Germinal center (tissue), 1 donor: Measurements from ENCODE around the gene A4GALT.
A peak's percentile ranks its signal among the peaks of the same experiment; 100 is the strongest.
"Not testable (repeated sequence)": the region's sequence is repeated elsewhere in the genome, so short reads cannot be mapped to it uniquely, and the experiment has no call there.

Experiments
- DNase-seq: peaks from one replicate; pipeline ENCODE4 v3.0.0; 2012; ENCODE audit warnings: mixed read lengths, low spot score

The A4GALT gene, protein sequence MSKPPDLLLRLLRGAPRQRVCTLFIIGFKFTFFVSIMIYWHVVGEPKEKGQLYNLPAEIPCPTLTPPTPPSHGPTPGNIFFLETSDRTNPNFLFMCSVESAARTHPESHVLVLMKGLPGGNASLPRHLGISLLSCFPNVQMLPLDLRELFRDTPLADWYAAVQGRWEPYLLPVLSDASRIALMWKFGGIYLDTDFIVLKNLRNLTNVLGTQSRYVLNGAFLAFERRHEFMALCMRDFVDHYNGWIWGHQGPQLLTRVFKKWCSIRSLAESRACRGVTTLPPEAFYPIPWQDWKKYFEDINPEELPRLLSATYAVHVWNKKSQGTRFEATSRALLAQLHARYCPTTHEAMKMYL

DNA sequence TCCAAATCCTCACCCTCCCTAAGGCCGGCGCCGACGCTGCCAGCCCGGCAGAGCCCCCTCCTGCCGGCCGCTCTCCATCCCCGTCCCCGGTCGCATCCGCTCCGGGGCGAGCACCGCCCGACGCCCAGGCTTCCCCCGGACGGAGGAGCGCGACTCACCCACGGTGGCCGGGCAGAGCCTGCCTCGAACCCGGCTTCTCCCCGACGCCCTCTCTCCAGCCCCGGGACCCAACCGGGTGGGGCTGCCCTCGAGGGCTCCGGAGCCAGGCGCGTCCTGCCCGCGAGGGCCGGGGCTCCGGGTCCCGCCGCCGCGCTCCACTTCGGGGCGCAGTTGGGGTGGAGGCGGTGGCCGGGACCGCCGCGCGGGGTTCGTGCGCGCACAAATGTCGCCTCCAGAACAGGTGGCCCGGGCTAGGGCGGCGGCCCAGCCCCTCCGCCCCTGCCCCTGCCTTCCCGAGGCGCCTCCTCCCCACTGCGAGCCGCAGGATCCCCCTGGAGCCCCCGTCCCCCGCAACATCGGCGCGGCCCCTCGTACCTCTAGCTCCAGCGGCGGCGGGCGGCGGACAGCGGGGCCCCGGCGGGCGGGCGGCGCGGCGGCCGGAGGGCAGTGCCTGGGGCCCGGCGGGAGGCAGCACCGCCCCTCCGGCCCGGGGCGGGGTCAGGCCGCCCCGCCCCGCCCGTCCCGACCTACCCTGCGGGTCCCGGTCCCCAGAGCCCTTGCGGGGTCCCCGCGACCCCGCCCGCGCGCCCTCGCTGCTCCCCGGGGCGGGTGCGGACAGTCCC lies at the start of gene A4GALT:
A4GALT (minus strand) TSS at position 608 of the 782 bp plus-strand sequence. CDS start 26,919 bp downstream, outside the sequence.
- DNase-seq, result peak; percentile 65

- no peak for DNase-seq
These were observed 49.7 kb upstream of the A4GALT start for GRCh38 chr22:42770448-42770726.

DNA sequence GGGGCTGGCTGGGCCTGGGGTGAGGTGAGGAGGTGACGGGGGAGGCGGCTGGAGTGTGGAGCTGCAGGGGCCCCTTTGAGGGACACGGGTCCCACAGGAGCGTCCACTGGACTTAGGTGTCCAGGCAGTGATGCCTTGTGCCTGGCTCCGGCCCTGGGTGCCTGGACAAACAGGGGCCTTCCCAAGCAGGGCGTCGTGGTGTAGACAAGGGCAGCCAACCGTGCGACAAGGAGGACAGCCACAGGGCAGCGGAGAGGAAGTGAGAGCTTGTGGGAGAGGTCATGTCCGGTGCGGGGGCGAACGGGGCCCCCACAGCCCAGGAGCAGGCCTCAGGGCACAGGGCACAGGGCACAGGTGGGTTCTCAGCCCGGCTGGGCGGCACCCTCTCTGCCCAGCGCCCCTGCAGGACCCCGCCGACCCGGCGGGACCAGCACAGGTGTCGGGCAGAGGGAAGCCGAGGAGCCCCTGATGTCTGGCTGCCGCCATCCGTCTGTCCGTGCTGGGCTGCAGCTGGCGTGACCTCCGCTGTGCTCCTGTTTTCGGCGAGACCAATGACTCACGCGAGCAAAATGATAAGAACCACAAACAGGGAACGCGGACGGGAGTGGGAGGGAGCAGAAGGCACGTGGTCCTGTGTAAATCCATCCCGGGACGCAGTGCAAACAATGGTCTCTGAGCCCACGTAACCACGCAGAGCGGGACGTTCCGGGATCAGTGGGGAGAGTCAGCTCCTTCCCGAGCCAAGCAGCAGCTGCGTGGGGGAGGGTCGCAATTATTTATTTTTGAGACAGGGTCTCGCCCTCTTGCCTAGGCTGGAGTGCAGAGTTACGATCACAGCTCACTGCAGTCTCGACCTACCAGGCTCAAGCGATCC lies 49.1 kb upstream of the A4GALT start:
- DNase-seq, result peak; percentile 85

GRCh38 chr22:42769238-42769573 lies 48.5 kb upstream of the A4GALT start:
- no peak for DNase-seq

DNA sequence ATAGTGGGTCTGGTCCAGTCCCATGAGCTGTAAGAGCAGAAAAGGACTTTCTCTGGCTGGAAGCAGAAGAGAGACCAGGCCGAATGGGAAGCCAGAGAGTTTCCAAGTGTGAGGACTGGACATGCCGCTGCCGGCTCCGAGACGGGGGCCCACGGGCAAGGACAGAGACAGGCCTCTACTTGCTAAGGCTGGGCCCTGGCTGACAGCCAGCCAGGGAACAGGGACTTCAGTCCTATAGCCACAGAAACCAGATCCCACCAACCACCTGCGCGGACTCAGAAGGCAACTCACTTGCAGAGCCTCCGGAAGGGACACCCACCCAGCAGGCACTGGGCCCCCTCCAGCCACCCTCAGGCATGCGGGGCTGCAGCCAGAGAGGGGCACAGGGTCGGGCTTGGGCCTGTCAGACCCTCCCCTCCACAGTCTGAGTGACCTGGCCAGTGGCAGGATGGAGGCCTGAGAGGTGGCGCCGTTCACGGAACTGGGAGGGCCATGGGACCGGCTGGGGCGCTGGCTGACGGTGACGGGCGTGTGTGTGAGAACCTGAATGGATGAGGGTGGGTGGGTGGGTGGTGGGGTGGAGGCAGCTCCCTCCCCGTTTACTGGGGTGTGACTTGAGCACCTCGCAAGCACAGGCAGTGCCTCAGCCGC lies 47.8 kb upstream of the A4GALT start:
- no peak for DNase-seq

DNA sequence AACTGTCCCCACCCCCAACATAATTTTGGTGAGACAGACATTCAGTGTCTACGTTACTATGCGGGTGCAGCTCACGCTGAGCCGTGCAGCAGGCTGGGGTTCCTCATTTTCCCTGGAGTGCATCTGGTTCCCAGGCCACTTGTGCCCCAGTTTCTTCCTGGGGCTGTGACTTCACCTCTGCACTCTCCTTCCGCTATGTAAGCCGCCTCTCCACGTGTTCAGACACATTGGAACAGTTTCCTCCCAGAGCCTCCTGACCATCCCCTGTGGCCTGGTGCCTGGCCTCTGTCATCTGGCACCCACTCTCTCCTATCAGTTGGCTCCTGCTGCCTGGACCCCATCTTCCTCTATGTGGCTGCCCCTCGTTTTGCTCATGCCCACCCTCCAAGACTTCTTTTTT lies 46.2 kb upstream of the A4GALT start:
- no peak for DNase-seq

GRCh38 chr22:42764895-42765363 lies 44.3 kb upstream of the A4GALT start:
- no peak for DNase-seq

DNA sequence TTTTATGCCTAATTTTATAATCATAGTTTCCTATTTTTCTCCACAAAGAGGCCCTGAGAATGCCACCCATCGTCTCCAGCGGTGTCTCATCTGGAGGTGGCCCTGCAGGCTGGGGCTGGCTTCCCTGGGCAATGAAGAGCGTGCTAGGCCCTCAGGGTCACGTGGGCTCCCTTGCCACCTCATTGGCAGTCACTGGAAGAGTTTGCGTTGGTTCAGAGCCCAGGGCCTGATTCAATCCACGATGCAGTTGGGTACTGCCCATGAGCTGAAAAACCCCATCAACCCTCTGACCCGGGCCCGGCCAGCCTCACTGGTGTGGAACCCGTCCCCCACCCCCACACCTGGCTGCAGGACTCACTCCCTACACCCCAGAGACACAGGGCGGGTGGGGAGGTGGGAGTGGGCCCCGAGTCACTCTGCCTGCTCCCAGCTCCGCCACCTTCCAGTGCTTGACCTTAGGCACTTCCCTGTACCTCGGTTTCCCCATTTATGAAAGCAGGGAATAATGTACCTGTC lies 43.4 kb upstream of the A4GALT start:
- DNase-seq, result no peak

DNA sequence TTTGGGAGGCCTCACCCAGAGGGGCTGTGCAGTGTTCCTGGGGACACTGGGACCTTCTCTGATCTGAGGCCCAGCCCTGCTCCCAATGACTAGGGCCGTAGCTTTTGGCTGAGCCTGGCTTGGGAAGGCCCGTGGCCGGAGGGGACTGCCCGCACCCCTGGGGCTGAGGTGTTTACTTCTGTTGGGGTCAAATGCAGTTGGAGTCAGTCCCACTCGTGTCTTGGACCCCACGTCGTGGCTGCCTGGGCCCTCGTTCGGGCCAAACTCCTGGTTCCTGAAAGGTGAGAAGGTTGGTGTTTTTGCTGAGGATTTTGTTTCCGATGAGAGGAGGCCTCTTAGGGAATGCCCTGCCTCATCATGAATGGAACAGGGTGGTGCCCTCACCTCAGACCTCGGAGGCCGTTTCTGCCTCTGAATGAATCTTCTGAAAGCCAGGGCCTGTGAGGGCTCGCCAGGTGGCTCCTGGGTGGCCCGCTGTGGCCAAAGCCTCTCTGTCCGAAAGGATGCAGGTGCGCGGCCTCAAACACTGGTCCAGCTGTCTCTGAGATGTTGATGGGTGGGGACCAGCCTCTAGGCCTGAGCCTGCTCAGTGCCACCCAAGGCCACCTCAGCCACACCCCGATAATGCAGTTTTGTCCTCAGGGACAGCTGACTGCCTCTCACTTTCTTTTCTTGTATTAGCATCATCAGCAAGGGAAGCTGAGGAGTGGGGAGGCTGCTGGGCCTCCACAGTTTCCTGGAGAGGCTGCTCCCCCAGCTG lies 40.3 kb upstream of the A4GALT start:
- DNase-seq, result no peak

DNA sequence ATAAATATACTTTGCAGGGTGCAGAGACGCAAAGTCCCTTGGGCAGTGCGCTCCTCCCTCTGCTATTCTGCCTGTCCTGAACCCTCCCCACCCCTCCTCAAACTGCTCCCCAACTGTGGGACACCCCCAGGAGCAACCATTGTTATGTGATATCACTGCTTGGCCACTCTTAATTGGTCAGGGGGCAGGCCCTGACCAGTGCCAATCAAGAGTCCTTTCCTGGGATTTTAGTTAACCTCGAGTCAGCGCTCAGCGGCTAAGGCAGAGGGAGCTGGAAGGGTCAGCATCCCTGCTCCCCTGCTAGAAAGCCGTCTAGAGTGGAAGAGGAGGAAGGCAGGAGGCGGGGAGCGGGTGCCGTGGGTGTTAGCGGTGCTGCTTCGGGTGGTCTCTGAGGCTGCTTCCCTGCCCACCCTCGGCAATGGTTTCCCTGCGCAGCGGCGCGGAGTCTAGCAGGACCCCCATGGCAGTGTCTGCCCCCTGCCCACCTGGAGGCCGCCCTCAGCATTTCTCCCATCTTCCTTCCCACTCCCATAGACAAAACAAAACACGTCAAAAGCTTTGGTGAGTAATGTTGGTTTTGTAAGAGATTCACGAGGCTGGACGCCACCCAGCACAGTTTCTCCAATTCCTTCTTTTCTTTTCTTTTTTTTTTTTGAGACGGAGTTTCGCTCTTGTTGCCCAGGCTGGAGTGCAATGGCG lies 38.4 kb upstream of the A4GALT start:
- DNase-seq, result no peak

DNA sequence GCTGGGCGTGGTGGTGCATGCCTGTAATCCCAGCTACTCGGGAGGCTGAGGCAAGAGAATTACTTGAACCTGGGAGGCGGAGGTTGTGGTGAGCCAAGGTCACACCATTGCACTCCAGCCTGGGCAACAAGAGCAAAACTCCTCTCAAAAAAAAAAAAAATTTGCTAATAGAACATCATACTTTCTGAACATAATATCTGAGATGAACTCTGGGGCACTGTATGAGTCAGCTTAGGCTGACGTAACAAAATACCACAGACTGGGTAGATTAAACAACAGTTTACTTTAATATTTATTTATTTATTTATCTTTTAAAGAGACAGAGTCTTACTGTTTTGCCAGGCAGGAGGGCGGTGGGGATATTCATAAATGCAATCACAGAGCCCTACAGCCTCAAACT lies 34.9 kb upstream of the A4GALT start:
- DNase-seq, result not testable (repeated sequence)

DNA sequence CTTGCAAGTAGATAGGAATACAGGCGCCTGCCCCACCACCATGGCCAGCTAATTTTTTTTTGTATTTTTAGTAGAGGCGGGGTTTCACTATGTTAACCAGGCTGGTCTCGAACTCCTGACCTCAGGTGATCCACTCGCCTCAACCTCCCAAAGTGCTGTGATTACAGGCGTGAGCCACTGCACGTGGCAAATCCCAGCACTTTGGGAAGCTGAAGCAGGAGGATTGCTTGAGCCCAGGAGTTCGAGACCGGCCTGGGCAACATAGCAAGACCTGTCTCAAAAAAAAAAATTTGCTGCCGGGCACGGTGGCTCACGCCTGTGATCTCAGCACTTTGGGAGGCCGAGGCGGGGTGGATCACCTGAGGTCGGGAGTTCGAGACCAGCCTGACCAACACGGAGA lies 34.5 kb upstream of the A4GALT start:
- not testable (repeated sequence) for DNase-seq

GRCh38 chr22:42754658-42755057 lies 34.0 kb upstream of the A4GALT start:
- DNase-seq, result no peak

GRCh38 chr22:42752912-42753311 lies 32.2 kb upstream of the A4GALT start:
- DNase-seq, result no peak

- DNase-seq, result no peak
These were observed 31.6 kb upstream of the A4GALT start for GRCh38 chr22:42752230-42752746.

DNA sequence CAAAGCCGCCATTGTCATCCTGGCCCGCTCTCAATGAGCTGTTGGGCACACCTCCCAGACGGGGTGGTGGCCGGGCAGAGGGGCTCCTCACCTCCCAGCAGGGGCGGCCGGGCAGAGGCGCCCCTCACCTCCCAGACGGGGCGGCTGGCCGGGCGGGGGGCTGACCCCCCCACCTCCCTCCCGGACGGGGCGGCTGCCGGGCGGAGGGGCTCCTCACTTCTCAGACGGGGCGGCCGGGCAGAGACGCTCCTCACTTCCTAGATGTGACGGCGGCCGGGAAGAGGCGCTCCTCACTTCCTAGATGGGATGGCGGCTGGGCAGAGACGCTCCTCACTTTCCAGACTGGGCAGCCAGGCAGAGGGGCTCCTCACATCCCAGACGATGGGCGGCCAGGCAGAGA lies 29.8 kb upstream of the A4GALT start:
- DNase-seq, result not testable (repeated sequence)

DNA sequence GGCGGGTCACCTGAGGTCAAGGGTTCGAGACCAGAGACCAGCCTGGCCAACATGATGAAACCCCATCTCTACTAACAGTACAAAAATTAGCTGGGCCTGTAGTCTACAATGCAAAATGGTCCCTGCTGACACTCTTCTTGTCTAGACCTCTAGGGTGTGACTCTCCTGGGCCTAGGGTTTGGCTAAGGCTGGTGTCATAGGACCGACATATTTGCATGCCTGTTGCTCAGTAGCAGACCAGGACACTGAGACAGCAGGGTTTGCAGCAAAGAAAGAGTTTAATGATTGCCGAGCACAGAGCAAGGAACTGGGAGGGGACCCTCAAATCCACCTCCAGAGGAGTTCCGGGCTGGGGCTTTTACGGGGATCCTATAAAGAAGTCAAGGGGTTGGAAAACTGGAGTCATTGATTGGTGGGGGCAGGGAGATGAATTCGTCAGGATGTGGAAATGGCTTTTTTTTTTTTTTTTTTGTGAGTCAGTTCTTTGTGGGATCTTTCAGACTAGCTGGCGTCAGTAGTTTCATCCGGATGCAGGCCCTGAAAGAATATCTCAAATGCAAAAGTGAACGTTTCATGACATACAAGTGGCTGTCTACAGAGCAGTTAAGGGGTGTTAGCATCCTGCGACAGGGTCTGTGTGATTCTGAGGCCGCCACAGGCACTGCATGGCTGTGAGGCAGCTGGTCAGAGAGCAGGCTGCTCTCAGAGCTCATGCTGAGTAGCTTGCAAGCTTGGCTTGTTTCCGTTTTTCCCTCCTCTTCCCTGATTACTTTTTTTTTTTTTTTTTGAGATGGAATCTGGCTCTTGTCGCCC lies 27.2 kb upstream of the A4GALT start:
- no peak for DNase-seq

- DNase-seq, result no peak
These were observed 24.4 kb upstream of the A4GALT start for GRCh38 chr22:42745118-42745517.

DNA sequence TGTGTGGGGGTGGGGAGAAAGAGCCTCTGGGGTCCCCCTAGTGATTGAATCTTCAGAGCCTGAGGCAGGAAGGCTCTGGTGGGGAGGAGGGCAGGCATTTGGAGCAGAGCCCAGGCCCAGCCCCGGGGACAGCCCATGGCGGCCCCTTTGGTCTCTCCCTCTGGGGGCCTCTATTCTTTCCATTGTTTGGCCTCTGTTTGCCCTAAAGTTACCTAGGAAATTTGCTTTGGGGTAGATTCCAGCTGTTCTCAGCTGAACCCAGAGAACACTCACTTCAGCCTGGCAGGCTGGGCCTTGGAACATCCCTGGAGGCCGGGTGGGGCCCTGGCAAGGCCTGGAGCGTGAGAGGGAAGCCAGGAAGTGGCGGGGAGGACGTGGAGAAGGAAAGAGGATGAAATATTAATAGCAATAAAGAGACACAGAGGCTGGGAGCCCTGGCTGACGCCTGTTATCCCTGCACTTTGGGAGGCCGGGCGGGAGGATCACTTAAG lies 22.9 kb upstream of the A4GALT start:
- DNase-seq, result no peak
